Right lobe of liver (tissue), 6 donors: ENCODE results near the gene FARS2. TPM values are rescaled to one million over a fixed set of nuclear protein-coding genes. Genes with fewer than 3 reads are reported as not detected.

Experiments used
- ATAC-seq, 4 donors: fragments of 200-7000 bp; cut with Tn5 transposase; one replicate each; pipeline ENCODE4 v1.9.1; 2020; ENCODE audit warnings: mild to moderate bottlenecking in 4 of 4, moderate library complexity in 4 of 4
- DNase-seq, 3 donors: peaks; one replicate each; pipeline ENCODE4 v3.0.0-alpha.2; 2020
- H3K27ac ChIP-seq, 3 donors: fragments of 200-600 bp; one replicate each; pipeline ENCODE4 v1.8.0; 2022
- H3K27me3 ChIP-seq, 2 donors: fragments of 200-600 bp; one replicate each; pipeline ENCODE4 v1.8.0; 2022
- H3K36me3 ChIP-seq, 4 donors: fragments of 200-600 bp; sonication (generic) in 1 of 4; one replicate each; pipeline versions ENCODE4 v1.5.1 to v1.8.0; 2017 to 2022; ENCODE audit warnings: control low read depth in 1 of 4
- H3K4me1 ChIP-seq, 4 donors: fragments of 200-600 bp; sonication (generic) in 1 of 4; one replicate each; pipeline versions ENCODE4 v1.5.1 to v1.8.0; 2017 to 2022; ENCODE audit warnings: control low read depth in 1 of 4
- H3K4me3 ChIP-seq, 3 donors: fragments of 200-600 bp; one replicate each; pipeline ENCODE4 v1.8.0; 2022
- H3K9me3 ChIP-seq, 4 donors: fragments of 200-600 bp; sonication (generic) in 1 of 4; one replicate each; pipeline versions ENCODE4 v1.5.1 to v1.8.0; 2017 to 2022; ENCODE audit warnings: control low read depth in 1 of 4
- CTCF ChIP-seq, 4 donors: fragments of 200-600 bp in 3 of 4; fragments of 450-650 bp in 1 of 4; IDR thresholded peaks; one replicate each; pipeline versions ENCODE4 v1.5.1 to v1.8.0; 2016 to 2022; ENCODE audit warnings: antibody characterized with exemption in 4 of 4, mild to moderate bottlenecking in 2 of 4
- POLR2A ChIP-seq: fragments of 450-650 bp; IDR thresholded peaks from one replicate; pipeline ENCODE4 v1.6.1; 2017; ENCODE audit warnings: antibody characterized with exemption, mild to moderate bottlenecking
- WGBS: methylation state at CpG from one replicate; pipeline ENCODE4 v1.1.6; 2018; ENCODE audit warnings: low coverage, low lambda C conversion rate; ENCODE audit not compliant: insufficient coverage; ENCODE audit errors: missing lambda C conversion rate; 5-methylcytosine and 5-hydroxymethylcytosine counted together
- intact Hi-C, 2 donors: fragments of 100-400 bp; cut with DNase I; formaldehyde crosslinking; loops; one replicate each; pipeline versions ENCODE4 v1.11.2 to v1.14.1; 2022
- total RNA-seq, 6 experiments: library from RNA; depleted of rRNA in 2 of 6; stranded (reverse); fragments of >200 nt in 2 of 6; fragmentation: NEBNext Ultra II Directional in 3 of 6; extraction: Animal tissue kit (Norgen Biotek cat#: 25700) in 3 of 6; gene quantifications; one replicate each; pipeline versions ENCODE4 v1.1.0 to v1.2.4, GENCODE V29; 2016 to 2023
- donor health status: DM: no; HTN: yes; CAD: no.
- donor health status: DM: no; HTN: no; CAD: no.
- donor health status: DM: no; HTN: no; CAD: no.
- donor health status: DM: no; HTN: yes; CAD: no.
- donor health status: DM: no; HTN: yes; CAD: no.

The FARS2 gene
- total RNA-seq, 6 experiments from 2014 or later = 7.2 to 12.9 (median 11.7) TPM

- intact Hi-C loops = no loop called here
- WGBS = 97% methylated on average over 6 of the region's 6 CpGs
- H3K27me3 ChIP-seq = no peaks in the 10 kb centered on the region
Measured at GRCh38 chr6:5223309-5223708, 38.0 kb upstream of the FARS2 start.

GRCh38 chr6:5229356-5229755 lies 32.0 kb upstream of the FARS2 start:
- 89% methylated on average over 3 of the region's 3 CpGs for WGBS
- Histone ChIP-seq H3K4me1 (no peaks in the 10 kb centered on the region), H3K27ac (no peak overlapping the region), H3K27me3 (no peaks in the 10 kb centered on the region), H3K4me3 (no peak overlapping the region), H3K36me3 (no peaks in the 10 kb centered on the region), H3K9me3 (no peaks in the 10 kb centered on the region)
- intact Hi-C loops = no loop called here
- no peak for TF ChIP-seq POLR2A
- no peak for TF ChIP-seq CTCF (IDR thresholded peaks at IDR 0.05)
- ATAC-seq (no peak), DNase-seq (no peak)

More at GRCh38 chr6:5223309-5223708, 38.0 kb upstream of the FARS2 start:
- Histone ChIP-seq H3K9me3 (no peaks in the 10 kb centered on the region), H3K36me3 (no peaks in the 10 kb centered on the region), H3K4me1 (no peaks in the 10 kb centered on the region), H3K27ac (no peak overlapping the region), H3K4me3 (no peak overlapping the region)
- TF ChIP-seq CTCF (IDR thresholded peaks at IDR 0.05) (no peak), POLR2A (no peak)
- ATAC-seq = no peak
- no peak for DNase-seq

- no peak for DNase-seq
- intact Hi-C loops = no loop called here
Measured at GRCh38 chr6:5230081-5230480, 31.2 kb upstream of the FARS2 start.

GRCh38 chr6:5231289-5231688 lies 30.0 kb upstream of the FARS2 start:
- DNase-seq (no peak), ATAC-seq (no peak)
- Histone ChIP-seq H3K9me3 (no peaks in the 10 kb centered on the region), H3K27me3 (no peaks in the 10 kb centered on the region), H3K27ac (no peak overlapping the region), H3K4me1 (no peaks in the 10 kb centered on the region), H3K4me3 (no peak overlapping the region), H3K36me3 (no peaks in the 10 kb centered on the region)
- no peak for TF ChIP-seq CTCF (IDR thresholded peaks at IDR 0.05)
- no peak for TF ChIP-seq POLR2A
- intact Hi-C loops = no loop called here
- WGBS = 82% methylated on average over 2 of the region's 2 CpGs

More at GRCh38 chr6:5230081-5230480, 31.2 kb upstream of the FARS2 start:
- Histone ChIP-seq H3K4me1 (no peaks in the 10 kb centered on the region), H3K9me3 (no peaks in the 10 kb centered on the region), H3K4me3 (no peak overlapping the region), H3K27ac (no peak overlapping the region), H3K27me3 (no peaks in the 10 kb centered on the region), H3K36me3 (no peaks in the 10 kb centered on the region)
- ATAC-seq = no peak
- TF ChIP-seq POLR2A (no peak), CTCF (IDR thresholded peaks at IDR 0.05) (no peak)
- WGBS = 73% methylated on average over 4 of the region's 4 CpGs

GRCh38 chr6:5234874-5235273 lies 26.4 kb upstream of the FARS2 start:
- no peak for TF ChIP-seq CTCF (IDR thresholded peaks at IDR 0.05)
- no peak for TF ChIP-seq POLR2A
- Histone ChIP-seq H3K4me3 (no peak overlapping the region), H3K9me3 (no peaks in the 10 kb centered on the region), H3K27me3 (no peaks in the 10 kb centered on the region), H3K27ac (no peak overlapping the region), H3K36me3 (no peaks in the 10 kb centered on the region), H3K4me1 (no peaks in the 10 kb centered on the region)
- 79% methylated on average over 5 of the region's 6 CpGs for WGBS
- intact Hi-C loops = no loop called here
- ATAC-seq (peak in 3 of 4 donors; percentile 35 to 57 (median 43)), DNase-seq (no peak)
